ENCODE results near the gene PROK1. TPM values are rescaled to one million over a fixed set of nuclear protein-coding genes. Genes with fewer than 3 reads are reported as not detected.
"Not testable (repeated sequence)": the region's sequence is repeated elsewhere in the genome, so short reads cannot be mapped to it uniquely, and the experiment has no call there.

PROK1 gene, protein sequence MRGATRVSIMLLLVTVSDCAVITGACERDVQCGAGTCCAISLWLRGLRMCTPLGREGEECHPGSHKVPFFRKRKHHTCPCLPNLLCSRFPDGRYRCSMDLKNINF
- not detected for polyA plus RNA-seq (ENCODE audit: insufficient read length in 3 of 3)
- long read RNA-seq, donor 1 = 0 reads
- long read RNA-seq, donor 2 = 0 reads
- long read RNA-seq, donor 3 = 0 reads
- long read RNA-seq, donor 4 = 0 reads
- long read RNA-seq, donor 5 = 0 reads
- long read RNA-seq, donor 6 = 0 reads
- long read RNA-seq, donor 7 = 0 reads
- long read RNA-seq, donor 8 = 0 reads
- long read RNA-seq, donor 9 = 0 reads
- long read RNA-seq, donor 10, partial matches to known transcripts = 0 of 1 reads
- long read RNA-seq, donor 10, other reads (novel, unspliced or antisense) = 0 of 1 reads
- long read RNA-seq, donor 11 = 0 reads
- long read RNA-seq, donor 12 = 0 reads
- long read RNA-seq, donor 13 = 0 reads
- long read RNA-seq, donor 14 = 0 reads
- long read RNA-seq, donor 15 = 0 reads
- long read RNA-seq, donor 16 = 0 reads

DNA sequence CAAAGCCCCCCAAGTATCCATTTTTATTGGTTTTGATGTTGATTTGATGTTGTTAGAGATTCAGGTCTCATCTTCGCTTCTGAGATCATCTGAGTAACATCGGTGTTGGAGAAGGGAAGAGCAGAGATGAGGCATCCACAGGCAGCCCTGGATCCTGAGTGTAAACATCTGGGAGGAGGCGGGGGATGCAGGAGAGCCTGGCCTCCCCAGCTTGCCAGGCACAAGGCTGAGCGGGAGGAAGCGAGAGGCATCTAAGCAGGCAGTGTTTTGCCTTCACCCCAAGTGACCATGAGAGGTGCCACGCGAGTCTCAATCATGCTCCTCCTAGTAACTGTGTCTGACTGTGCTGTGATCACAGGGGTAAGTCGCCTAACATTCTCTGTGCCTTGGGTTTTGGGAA is at the start of gene PROK1:
TSS of gene PROK1 (plus strand) at position 221 of the 400 bp plus-strand sequence. CDS start at position 289, 68 bp downstream.
- DNase-seq = no peak

DNA sequence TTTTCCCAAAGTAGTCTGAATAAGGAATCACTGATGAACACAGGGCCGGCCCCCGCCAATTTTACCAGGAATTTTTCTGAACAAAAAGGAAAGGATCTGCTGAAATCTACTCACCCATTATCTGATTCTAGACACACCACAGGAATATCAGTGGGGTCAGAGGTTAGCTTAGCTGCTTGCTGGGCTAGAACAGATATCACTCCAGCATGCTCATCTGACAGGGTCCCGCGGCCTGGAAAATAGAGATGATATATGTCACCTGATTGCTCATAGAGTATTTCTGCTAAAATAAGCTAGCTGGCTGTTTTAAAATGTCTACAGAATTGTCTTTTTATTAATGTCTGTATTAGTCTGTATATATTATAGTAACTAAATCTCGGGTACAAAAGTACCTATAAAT is 47.1 kb upstream of the PROK1 start:
- DNase-seq = no peak

DNA sequence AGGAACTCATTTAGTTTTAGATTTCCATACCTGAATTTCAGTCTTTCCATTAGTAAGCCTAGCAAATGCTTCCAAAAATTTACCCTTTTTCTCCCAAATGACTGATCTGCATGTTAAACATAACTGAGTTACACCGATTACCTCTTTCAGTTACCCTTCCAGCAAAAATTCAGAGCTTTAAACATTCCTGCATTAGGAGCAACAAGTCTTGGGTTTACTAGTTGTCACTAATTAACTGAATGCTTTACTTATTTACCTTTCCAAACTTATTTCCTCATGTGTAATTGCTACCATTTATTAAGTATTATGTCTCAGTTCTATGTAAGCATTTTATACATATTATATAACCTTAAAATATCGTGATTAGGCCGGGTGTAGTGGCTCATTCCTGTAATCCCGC is 46.5 kb upstream of the PROK1 start:
- no peak for DNase-seq

DNA sequence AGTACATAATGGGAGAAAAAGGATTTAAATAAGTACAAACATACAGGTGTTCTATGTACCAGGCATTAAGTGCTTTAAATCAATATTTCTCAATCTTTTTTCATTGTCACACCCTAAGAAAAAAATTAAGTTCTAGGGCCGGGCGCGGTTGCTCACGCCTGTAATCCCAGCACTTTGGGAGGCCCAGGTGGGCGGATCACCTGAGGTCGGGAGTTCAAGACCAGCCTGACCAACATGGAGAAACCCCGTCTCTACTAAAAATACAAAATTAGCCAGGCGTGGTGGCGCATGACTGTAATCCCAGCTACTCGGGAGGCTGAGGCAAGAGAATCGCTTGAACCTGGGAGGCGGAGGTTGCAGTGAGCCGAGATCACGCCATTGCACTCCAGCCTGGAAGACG is 44.5 kb upstream of the PROK1 start:
- not testable (repeated sequence) for DNase-seq

DNA sequence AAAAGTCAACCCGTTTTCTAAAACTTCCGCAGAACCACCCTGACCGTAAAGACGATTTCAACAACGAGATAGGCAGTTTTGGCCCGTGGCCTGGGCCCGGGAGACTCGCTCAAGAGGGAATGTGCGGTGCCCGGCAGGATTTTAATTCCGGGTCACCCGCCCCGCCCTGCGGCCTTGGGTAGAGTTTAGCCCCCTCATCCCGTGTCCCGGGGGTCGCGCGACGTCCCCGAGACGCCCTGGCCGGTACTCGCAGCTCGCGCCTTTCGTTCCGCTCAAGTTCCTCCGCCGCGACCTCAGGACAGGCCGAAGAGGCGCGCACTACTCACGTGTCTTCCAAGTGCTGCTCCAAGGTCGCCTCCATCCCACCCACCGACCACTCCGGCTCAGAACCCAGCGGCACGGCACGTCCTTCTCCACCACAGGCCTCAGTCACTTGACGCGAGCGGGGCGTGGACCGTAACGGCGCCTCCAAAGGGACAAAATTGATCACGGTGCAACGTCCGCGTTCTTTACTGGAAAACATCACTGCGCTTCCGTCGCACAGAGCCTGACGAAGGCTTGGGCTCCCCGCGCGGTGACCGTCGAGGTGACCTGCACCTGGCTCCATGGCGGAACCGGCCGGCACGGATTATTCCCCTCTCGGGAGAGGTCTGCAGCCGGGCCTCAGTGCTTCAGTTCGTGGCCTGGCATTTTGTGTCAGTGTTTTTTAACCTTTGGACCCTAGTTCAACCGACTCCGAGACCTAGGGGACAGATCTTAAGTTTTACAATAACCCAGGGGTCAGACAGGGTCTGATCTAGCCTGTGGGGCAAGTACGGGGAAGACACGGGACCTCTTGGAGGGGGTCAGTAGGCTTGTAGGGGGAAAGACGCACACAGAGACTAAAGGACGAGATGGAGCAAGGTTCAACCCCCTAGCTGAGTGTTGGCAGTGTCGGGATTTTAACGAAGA is 43.4 kb upstream of the PROK1 start, which contains the start of gene LAMTOR5:
TSS of gene LAMTOR5 (minus strand) at position 435 of the 951 bp plus-strand sequence. CDS start at position 361, 74 bp downstream.
- DNase-seq = peak; percentile 94

DNA sequence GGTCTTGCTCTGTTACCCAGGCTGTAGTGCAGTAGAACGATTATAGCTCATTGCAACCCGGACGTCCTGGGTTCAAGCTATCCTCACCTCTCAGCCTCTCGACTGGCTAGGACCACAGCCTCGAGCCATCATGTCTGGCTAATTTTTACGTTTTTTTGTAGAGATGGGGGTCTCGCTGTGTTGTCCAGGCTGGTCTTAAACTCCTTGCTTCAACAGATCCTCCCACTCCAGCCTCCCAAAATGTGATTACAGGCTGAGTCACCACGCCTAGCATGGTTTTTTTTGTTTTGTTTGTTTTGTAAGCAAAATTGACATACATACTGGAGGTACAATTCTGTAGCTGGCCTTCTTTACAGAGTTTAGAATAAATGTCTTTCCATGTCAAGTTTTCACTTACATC is 42.5 kb upstream of the PROK1 start:
- no peak for DNase-seq

DNA sequence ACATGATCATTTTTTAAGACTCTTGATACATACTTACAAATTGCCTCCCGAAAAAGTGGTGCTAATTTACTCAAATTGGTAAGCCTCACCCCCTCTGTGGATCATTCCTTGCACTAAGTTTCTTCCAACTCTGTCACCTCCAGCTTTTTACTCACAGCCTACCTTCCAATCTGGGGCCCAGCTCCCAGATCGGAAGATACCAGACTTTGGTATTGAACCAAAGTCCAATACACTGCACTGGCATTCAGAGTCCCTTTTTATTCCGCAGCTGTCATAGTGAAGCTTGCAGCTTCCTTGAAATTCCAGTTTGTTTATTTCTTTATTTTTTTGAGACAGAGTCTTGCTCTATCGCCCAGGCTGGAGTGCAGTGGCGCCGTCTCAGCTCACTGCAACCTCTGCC is 41.6 kb upstream of the PROK1 start:
- no peak for DNase-seq

DNA sequence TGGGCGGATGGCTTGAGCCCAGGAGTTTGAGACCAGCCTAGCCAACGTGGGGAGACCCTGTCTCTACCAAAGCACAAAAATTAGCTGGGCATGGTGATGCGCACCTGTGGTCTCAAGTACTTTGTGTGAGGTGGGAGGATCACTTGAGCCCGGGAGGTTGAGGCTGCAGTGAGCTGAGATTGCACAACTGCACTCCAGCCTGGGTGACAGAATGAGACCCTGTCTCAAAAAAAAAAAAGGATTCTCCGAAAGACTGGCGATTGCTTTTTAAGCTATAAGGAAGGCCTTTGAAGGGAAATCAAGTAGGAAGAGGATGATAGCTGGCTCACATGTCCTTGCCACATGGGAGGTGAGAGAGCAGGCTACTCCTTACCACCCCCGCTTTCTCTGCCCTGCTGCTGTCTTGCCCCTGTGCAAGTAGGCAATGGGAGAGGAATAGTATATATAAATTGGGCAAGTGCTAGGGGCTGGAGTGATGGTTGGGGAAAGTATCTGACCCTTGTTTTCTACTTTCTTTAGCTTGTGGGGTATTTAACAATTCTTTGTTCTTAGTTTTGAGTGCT is 39.7 kb upstream of the PROK1 start:
- DNase-seq = no peak

DNA sequence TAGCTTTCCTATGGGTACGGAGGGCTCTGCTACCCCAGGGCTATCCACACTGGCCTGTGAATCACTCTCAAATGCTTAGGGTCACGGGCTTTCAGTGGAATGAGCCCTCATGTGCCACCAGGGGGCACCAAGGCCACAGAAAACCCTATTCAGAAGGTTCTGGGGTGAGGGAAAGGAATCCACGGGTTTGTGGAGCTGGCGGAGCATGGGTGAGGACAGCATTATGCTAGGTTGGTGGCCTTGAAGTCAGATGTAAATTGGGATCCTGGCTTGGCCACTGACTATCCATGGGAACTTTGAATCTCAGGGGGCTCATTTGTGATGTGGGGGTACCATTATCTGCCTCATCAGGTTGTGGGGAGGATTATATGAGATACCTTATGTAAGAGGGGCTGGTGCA is 38.4 kb upstream of the PROK1 start:
- no peak for DNase-seq

DNA sequence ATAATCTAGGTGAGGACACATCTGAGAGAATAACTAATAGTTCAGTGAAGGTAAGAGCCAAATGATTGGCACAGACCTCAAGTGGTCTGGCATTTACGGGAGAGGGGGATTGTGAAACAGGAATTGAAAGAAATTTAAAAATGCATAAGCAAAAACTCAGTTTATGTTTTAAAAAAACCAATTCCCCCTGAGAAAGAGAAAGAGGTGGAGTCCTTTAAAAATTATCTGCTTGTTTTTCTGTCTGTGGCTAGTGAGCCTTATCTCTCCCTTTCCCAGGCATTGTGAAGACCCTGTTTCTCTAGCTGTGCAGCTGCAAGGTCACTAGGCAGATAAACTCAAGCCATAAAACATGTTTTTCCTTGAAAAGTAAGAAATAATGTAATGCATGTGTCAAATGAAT is 37.9 kb upstream of the PROK1 start:
- not testable (repeated sequence) for DNase-seq

DNA sequence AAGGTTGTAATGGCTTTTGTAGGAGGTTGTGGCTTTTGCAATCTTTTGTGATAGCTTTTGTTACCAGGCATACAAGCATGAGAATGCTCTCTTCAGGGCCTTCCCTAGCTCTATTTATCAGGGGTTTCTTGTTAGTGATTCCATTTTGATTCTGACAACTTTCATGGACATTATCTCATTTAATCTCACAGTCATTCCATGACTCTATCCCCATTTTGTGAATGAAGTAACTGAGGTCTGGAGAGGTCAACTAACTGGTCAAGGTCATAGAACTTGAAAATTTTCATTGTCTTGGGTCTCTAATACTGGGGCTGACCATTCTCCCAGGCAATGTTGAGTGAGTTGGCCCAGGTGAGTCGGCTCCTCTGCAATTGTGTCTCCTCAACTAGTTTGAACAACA is 32.2 kb upstream of the PROK1 start:
- DNase-seq = no peak

DNA sequence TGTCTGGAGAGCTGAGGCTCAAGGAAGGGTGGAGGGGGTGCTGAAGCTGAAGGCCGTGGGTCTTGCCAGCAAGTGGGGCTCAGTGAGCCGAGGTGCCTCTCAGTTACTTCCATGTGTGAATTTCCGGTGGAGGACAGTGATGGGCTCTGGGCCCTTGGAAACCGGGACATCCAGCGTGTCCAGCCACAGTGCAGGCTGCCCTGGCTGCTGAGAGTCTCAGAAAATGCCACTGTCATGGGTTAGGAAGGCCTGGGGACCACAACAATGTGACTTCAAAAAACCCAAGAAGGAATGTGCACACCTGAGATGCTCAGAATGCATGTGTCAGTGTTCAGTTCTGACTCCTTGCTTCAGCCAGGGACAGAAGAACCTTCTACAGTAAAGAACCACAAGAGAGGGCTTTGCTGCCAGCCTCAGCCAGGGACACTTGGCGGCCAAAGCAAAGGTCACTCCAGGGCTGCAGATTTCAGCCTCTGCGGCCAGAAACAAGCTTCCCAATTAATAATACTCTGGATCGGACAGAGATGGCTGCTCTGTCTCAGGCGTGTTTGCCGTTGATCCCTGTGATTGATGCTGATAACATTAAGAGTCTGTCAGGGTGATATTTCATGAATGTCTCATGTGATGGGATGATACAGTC is 30.8 kb upstream of the PROK1 start:
- DNase-seq = no peak

DNA sequence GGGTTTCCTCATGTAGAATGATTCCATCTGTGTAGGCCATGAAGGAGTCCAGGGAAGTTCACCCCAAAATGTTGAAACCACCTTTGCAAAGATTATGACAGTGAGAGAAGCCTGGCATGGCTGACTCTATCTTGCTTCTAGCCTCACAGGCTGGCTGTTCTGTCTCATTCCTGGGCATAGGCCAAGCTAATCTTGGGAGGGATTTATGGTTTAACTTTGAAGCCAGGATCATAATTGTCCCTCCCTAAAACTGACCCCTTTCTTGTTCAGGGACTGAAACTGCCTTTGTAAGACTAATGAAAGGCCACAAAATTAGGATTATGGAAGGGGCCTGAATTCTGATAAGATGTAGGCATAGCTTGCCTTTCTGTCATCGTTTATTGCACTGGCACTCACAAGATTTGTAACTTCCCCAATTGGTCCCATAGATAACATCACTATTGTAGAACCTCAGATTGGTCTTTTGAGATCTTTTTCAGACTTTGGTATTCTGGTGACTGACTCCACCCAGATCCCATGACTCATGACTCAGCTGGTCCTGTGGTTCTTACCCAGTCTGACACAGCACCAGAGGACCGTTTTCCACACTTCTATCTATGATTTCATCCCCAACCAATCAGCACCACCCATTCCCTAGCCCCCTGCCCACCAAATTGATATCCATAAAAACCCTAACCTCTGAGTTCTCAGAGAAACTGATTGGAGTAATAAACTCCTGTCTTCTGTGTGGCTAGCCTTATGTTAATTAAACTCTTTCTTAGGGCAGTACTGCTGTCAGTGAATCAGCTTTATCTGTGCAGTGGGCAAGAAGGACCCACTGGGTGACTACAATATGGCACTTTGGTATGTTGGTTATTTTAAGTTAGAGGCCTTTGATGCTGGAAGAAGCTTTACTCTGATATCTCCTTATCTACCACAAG is 29.8 kb upstream of the PROK1 start:
- no peak for DNase-seq

DNA sequence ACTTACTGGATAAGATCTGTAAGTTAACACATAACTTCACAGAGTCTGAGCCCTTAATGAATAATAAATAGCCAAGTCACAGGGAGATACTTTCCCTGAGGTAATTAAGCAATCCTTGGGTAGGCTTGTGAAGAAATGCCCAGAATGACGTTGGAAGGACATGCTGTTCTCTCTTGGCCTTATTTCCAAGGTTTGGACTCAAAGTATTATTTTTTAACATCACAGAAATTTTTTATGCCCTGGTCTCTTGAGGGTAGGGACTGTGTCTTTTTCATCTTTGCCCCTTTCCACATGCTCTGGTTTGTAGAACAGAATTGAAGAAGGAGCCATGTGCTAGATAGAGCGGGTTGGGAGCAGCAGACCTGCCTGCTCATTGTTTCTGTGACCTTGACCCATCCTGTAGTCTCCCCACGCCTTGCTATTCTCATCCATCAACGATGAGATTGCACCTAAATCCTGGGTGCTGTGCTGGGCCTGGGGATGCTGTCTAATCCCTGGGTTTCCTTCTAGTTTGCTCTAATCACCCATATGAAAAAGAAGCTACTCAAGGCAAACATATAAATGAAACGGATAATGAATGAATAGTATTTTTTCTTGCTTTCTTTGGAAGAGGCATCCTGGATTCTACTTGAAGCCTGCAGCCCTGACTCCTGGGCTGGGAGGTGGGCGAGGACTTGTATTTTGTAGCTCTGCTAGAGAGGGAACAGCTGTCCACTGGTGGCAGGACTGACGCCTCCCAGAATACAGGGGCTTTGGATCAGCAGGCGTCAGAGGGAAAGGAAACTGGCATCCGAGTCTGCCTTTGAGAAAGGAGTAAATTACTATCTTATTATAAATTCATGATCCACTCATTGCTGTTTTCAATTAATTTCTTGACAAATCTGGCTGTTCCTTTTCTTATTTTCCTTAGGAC is 26.0 kb upstream of the PROK1 start:
- DNase-seq = no peak

DNA sequence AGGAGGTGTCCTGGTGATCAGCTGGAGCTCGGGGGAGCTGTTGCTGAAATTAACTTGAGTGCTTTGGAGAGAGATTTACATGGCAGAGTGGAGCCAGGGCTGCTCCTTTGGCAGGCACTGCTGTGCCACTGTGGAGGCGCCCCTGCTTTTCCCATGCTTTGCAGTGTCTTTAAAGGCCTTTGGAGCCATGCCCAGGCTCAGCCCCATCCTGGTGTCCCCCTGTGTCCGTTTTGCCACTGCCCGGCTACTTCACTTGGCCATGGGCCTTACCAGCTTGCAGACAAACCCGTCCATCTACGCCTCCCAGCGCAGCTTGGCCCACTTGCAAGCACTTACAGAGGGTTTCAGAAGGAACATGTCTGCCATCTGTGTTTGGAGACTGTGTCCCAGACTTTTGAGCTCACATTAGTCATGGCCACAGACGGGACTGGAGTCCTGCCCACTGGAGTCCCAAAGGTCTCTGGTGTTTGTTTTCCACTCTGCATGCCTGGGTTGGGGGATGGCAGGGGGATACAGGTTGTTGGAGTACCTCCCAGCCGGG is 25.3 kb upstream of the PROK1 start:
- DNase-seq = no peak

DNA sequence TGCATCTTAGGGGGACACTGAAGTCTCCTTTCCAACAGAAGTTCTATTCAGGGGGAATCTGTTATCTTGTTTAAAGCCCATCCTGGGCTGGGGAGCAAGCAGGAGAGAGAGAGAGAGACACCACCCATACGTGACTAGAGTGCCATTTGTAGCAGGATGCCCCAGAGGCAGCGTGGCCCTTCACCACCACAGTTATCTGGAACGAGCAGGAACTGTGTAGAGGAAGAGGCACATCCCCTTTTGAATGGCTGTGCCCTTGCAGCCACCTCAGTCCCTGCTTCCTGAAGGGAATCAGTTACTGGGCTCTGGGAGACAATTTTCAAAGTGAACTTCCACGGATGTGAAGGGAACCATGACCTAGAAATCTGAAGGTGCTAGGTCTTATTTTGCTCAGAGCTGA is 24.1 kb upstream of the PROK1 start:
- no peak for DNase-seq

DNA sequence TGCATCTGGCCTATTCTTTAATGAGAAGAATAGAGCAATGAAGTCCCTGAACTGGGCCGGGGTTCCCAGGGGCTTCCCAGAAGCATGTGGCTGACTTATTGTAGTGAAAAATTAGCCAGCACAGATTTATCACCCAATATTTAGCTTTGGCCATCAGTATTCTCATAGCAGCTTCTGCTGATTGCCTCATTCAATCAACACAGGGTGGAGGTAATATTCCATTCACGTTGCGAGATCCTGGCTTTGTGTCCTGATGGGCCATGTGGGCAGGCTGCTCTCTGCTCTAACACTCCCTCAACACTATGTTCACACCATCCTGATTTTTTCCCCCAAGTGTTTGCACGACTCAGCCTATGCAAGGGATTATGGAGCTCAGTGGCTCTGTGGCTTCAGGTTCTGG is 22.0 kb upstream of the PROK1 start:
- DNase-seq = no peak

DNA sequence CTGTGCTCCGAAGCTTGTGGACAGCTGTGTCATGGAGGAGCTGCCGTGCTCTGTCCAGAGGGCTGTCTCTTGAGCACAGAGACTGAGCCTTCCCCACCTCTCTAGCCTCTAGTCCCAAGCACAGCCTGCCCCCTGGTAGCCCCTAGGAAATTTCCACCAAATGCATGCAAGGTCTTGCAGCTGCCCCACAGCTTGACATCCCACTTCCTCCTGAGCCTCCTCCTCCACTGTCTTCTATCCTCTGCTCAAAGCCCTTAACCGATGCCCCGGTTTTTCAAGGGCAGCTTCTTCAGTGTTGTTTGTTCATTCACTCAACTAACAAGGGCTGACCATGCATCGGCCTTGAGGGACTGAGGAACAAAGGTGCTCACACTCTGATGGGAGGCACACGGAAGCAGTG is 20.6 kb upstream of the PROK1 start:
- DNase-seq = no peak

DNA sequence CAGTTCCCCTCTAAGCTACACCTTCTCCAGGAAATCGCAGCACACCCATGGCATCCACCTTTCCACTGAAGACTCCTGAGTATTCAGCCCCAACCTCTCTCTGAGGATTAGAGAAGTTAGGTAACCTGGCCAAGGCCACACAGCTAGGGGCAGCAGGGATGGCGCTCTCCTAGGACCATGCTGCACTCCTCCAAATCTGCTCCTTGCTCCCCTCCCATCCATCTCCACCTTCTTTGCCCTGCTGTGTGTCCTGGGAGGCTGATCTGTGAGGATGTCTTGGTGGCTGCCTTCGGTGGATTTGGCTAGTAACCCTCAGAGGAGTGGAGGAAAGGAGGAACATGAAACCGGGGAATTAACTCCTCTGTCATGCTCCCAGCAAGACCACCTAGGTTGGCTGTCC is 20.0 kb upstream of the PROK1 start:
- no peak for DNase-seq
